Activated naive CD8-positive, alpha-beta T cell treated with anti-CD3 and anti-CD28 coated beads, Interleukin-2, amount 10 ng/mL, durations not matched to agents 7 days and 5 days (primary cell): ENCODE data around the gene CEP68. TPM values are rescaled to one million over a fixed set of nuclear protein-coding genes. Genes with fewer than 3 reads are reported as not detected.
A peak's percentile ranks its signal among the peaks of the same experiment; 100 is the strongest.
"Not testable (repeated sequence)": the region's sequence is repeated elsewhere in the genome, so short reads cannot be mapped to it uniquely, and the experiment has no call there.

ENCODE experiments used
- ATAC-seq: fragments of 150-1000 bp; cut with Tn5 transposase; one replicate; pipeline ENCODE4 v1.10.0; 2021; ENCODE audit warnings: low read depth, moderate library complexity
- POLR2A ChIA-PET: fragments of 350-600 bp; sonication (Branson Sonifier 250); formaldehyde crosslinking; loops from one replicate; lab custom pipeline; 2021; ENCODE audit warnings: antibody characterized with exemption; lab: Charles Lee
- DNase-seq: peaks from one replicate; pipeline ENCODE4 v3.0.0; 2021
- H3K27ac Mint-ChIP-seq: one replicate; pipeline ENCODE4 v1.8.0; 2022; ENCODE audit warnings: mild to moderate bottlenecking, mixed read lengths
- H3K27me3 Mint-ChIP-seq: one replicate; pipeline ENCODE4 v1.8.0; 2022; ENCODE audit warnings: mild to moderate bottlenecking, moderate library complexity, mixed read lengths
- H3K36me3 Mint-ChIP-seq: one replicate; pipeline ENCODE4 v1.8.0; 2021; ENCODE audit warnings: mild to moderate bottlenecking, mixed read lengths
- H3K4me1 Mint-ChIP-seq: one replicate; pipeline ENCODE4 v1.8.0; 2021; ENCODE audit warnings: mixed read lengths
- H3K4me3 Mint-ChIP-seq: one replicate; pipeline ENCODE4 v1.8.0; 2022; ENCODE audit warnings: mild to moderate bottlenecking, moderate library complexity, mixed read lengths
- H3K9me3 Mint-ChIP-seq: one replicate; pipeline ENCODE4 v1.8.0; 2021; ENCODE audit warnings: mixed read lengths
- total RNA-seq, 2 experiments: library from RNA; stranded (reverse); gene quantifications; one replicate each; pipeline ENCODE4 v1.2.3, GENCODE V29; 2021

CEP68 gene, protein sequence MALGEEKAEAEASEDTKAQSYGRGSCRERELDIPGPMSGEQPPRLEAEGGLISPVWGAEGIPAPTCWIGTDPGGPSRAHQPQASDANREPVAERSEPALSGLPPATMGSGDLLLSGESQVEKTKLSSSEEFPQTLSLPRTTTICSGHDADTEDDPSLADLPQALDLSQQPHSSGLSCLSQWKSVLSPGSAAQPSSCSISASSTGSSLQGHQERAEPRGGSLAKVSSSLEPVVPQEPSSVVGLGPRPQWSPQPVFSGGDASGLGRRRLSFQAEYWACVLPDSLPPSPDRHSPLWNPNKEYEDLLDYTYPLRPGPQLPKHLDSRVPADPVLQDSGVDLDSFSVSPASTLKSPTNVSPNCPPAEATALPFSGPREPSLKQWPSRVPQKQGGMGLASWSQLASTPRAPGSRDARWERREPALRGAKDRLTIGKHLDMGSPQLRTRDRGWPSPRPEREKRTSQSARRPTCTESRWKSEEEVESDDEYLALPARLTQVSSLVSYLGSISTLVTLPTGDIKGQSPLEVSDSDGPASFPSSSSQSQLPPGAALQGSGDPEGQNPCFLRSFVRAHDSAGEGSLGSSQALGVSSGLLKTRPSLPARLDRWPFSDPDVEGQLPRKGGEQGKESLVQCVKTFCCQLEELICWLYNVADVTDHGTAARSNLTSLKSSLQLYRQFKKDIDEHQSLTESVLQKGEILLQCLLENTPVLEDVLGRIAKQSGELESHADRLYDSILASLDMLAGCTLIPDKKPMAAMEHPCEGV
- total RNA-seq: 10 to 100 TPM; 20.9 to 22.8 TPM

GRCh38 chr2:65056215-65057053, at the start of gene CEP68:
CEP68 (plus strand) TSS chr2:65056416; CDS start chr2:65069445, 13,029 bp downstream.
- peaks cover 4% of the 10 kb centered on the region for H3K27me3 Mint-ChIP-seq
- DNase-seq: peak; percentile 93
- POLR2A ChIA-PET: interaction anchor here (0.8 to 3.7 kb wide), 7 partner anchors 8 to 171 kb away, joined by 3 to 24 read pairs (median 7); partner anchors contain the start of genes ACTR2 and RAB1A
- H3K4me3 Mint-ChIP-seq: peak within 1 kb of the TSS; percentile 97
- H3K36me3 Mint-ChIP-seq: peaks cover 6% of the 10 kb centered on the region
- peaks cover 54% of the 10 kb centered on the region for H3K4me1 Mint-ChIP-seq
- H3K9me3 Mint-ChIP-seq: peaks cover 2% of the 10 kb centered on the region
- peak within 1 kb of the TSS; percentile 88 for H3K27ac Mint-ChIP-seq
- ATAC-seq: peak; percentile 92

DNA sequence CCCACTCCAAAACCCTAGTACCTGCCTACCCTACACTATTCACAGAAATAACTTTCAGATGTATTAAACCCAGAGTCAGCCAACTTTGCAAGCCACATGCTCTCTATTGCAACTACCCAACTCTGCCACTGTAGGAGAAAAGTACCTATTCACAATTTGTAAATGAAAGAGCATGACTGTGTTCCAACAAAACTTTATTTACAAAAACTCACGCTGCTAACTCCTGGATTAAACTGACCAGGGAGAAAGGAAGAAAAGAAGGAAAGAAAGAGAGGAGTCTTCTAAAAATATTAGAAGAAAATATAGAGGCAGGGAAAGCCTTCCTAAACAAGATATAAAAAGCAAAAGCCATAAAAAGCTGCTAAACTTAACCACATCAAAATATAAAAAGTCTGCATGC, 42.4 kb upstream of the CEP68 start:
- peaks cover 11% of the 10 kb centered on the region for H3K4me1 Mint-ChIP-seq
- H3K9me3 Mint-ChIP-seq: no peaks in the 10 kb centered on the region
- no peak for ATAC-seq
- no peaks in the 10 kb centered on the region for H3K27me3 Mint-ChIP-seq
- H3K4me3 Mint-ChIP-seq: no peak overlapping the region
- POLR2A ChIA-PET: no interaction called here
- peaks cover 35% of the 10 kb centered on the region for H3K36me3 Mint-ChIP-seq
- H3K27ac Mint-ChIP-seq: no peak overlapping the region
- DNase-seq: no peak

DNA sequence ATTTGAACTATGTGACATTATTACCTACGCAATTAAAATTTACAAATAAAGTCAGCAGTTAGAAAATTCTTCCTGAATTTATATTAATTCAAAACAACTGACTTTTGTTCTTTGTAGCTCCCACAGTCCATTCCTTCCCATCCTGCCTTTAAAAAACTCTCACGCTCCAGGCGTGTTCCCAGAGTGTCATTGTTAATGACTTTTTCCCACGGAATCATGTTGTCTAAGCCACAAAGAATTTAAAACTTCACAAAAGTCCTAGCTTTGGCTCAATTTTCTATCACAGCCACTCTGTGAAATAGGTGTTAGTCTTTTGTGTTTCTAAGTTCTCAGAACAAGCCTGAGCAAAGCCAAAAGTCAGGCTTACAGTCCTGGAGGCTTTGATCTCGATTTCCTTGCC, 40.5 kb upstream of the CEP68 start:
- DNase-seq (no peak), ATAC-seq (no peak)
- Mint-ChIP-seq H3K4me1 (peaks cover 11% of the 10 kb centered on the region), H3K36me3 (peaks cover 36% of the 10 kb centered on the region), H3K9me3 (no peaks in the 10 kb centered on the region), H3K27ac (no peak overlapping the region), H3K27me3 (no peaks in the 10 kb centered on the region), H3K4me3 (no peak overlapping the region)
- POLR2A ChIA-PET: no interaction called here

- POLR2A ChIA-PET: no interaction called here
- no peaks in the 10 kb centered on the region for H3K9me3 Mint-ChIP-seq
- no peak overlapping the region for H3K27ac Mint-ChIP-seq
- DNase-seq (no peak), ATAC-seq (no peak)
- no peak overlapping the region for H3K4me3 Mint-ChIP-seq
- peaks cover 35% of the 10 kb centered on the region for H3K36me3 Mint-ChIP-seq
- H3K27me3 Mint-ChIP-seq: no peaks in the 10 kb centered on the region
- peaks cover 11% of the 10 kb centered on the region for H3K4me1 Mint-ChIP-seq
Observed at GRCh38 chr2:65016789-65017188, 39.4 kb upstream of the CEP68 start.

DNA sequence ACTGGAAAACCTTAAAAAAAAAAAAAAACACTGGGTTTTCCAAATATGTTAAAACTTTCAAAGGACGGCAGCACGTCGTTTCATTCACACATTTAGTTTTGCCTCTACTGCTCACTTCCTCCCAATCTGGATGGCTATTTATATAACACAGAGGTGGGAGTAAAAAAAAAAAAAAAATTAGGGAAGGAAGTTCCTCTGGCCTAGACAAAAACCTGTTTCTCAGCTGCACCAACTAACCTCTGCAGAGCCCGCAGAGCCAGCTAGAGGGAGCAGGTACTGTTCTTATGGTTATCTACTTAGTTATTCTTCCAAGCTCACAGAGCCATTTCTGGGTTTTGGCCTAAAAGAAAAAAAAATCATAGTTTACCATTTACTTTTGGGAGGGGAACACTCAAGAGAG, 38.9 kb upstream of the CEP68 start:
- H3K27ac Mint-ChIP-seq: no peak overlapping the region
- H3K27me3 Mint-ChIP-seq: no peaks in the 10 kb centered on the region
- peaks cover 33% of the 10 kb centered on the region for H3K36me3 Mint-ChIP-seq
- H3K4me3 Mint-ChIP-seq: no peak overlapping the region
- no peak for DNase-seq
- no peak for ATAC-seq
- H3K9me3 Mint-ChIP-seq: no peaks in the 10 kb centered on the region
- H3K4me1 Mint-ChIP-seq: peaks cover 11% of the 10 kb centered on the region
- POLR2A ChIA-PET: no interaction called here

DNA sequence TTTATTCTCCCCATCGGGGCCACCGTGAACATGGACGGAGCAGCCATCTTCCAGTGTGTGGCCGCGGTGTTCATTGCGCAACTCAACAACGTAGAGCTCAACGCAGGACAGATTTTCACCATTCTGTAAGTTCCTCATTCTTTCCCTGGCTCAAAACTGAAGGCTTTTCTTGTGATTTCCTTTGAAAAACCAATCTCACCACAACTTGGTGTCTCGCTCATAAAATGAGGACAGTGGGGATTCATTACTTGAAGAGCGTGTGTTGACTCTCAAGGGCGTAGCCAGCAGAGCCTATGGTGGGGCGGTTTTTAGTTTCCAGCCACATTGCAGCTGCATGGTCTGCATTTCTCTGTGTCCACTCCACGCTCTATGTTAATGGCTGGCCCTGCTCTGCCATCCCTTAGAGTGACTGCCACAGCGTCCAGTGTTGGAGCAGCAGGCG, 38.1 kb upstream of the CEP68 start:
- Mint-ChIP-seq H3K9me3 (no peaks in the 10 kb centered on the region), H3K27ac (no peak overlapping the region), H3K36me3 (peaks cover 31% of the 10 kb centered on the region), H3K4me3 (no peak overlapping the region), H3K4me1 (peaks cover 9% of the 10 kb centered on the region), H3K27me3 (no peaks in the 10 kb centered on the region)
- ATAC-seq (no peak), DNase-seq (no peak)
- POLR2A ChIA-PET: no interaction called here

GRCh38 chr2:65019010-65019409, 37.2 kb upstream of the CEP68 start:
- H3K36me3 Mint-ChIP-seq: peaks cover 28% of the 10 kb centered on the region
- no peak overlapping the region for H3K27ac Mint-ChIP-seq

DNA sequence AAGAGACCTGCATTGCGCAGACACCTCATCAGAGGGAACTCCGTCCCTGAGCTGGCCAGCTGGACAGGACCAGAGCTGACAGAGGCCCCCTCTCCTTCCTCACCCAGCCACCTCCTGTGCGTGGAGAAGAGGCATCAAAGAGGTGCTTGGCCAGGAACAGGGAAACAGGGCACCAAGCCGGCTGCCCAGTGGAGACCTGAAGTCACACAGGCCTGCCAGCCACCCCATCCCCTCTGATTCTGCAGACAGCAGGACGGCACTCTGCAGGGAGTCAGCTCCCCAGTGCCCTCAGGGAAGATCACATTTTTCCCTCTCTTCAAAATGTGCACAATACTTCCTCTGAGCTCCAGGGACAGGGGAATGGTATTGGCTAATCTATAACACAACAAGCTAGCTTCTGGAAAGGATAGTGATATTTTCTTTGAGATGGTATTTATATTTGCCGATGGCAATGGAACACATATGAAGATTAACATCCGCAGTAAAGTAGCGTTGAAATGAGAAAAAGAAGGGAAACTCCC, 36.5 kb upstream of the CEP68 start:
- Mint-ChIP-seq H3K4me1 (peaks cover 8% of the 10 kb centered on the region), H3K36me3 (peaks cover 26% of the 10 kb centered on the region), H3K27me3 (no peaks in the 10 kb centered on the region), H3K27ac (no peak overlapping the region), H3K9me3 (no peaks in the 10 kb centered on the region), H3K4me3 (no peak overlapping the region)
- POLR2A ChIA-PET: no interaction called here
- ATAC-seq (no peak), DNase-seq (no peak)

More at GRCh38 chr2:65019010-65019409, 37.2 kb upstream of the CEP68 start:
- no peaks in the 10 kb centered on the region for H3K27me3 Mint-ChIP-seq
- H3K9me3 Mint-ChIP-seq: no peaks in the 10 kb centered on the region
- H3K4me1 Mint-ChIP-seq: peaks cover 8% of the 10 kb centered on the region
- ATAC-seq (no peak), DNase-seq (no peak)
- H3K4me3 Mint-ChIP-seq: no peak overlapping the region
- POLR2A ChIA-PET: no interaction called here

DNA sequence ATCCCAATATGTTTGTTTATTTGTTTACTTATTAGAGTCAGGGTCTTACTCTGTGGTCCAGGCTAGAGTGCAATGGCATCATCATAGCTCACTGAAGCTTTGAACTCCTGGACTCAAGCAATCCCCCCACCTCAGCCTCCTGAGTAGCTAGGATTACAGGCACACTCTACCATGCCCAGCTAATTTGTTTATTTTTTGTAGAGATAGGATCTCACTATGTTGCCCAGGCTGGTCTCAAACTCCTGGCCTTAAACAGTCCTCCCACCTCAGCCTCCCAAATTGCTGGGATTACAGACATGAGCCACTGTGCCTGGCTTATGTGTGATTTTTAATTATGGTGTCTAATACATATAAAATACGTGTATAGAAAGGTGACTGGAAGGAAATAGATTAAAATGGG, 36.0 kb upstream of the CEP68 start:
- POLR2A ChIA-PET, DNase-seq, H3K27me3 Mint-ChIP-seq, H3K27ac Mint-ChIP-seq, H3K4me1 Mint-ChIP-seq, ATAC-seq, H3K9me3 Mint-ChIP-seq, H3K4me3 Mint-ChIP-seq: not testable (repeated sequence)
- peaks cover 22% of the 10 kb centered on the region for H3K36me3 Mint-ChIP-seq

GRCh38 chr2:65020943-65021528, 35.2 kb upstream of the CEP68 start:
- no peak for DNase-seq
- H3K27me3 Mint-ChIP-seq: no peaks in the 10 kb centered on the region
- H3K4me3 Mint-ChIP-seq: no peak overlapping the region
- POLR2A ChIA-PET: no interaction called here
- ATAC-seq: no peak
- no peaks in the 10 kb centered on the region for H3K9me3 Mint-ChIP-seq
- H3K36me3 Mint-ChIP-seq: peaks cover 26% of the 10 kb centered on the region
- H3K4me1 Mint-ChIP-seq: peaks cover 12% of the 10 kb centered on the region
- no peak overlapping the region for H3K27ac Mint-ChIP-seq

DNA sequence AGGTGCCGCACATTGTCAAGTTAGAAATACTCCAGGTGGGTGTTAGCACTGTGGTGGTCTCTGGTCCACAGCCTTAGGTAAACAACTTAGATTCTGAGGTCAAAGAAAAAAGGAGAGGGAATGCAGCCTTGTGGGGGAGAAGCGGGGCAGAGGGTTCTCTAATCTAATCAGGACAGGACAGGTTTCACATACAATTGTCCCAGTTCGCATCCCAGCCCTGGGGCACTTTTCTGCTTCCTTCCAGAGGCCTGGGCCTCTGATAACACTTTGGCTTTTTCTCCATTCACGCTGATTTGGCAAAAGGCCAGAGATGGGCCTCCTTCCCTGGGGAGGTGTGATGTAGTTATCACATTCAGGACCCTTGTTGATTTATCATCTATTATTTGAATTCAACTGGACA, 34.5 kb upstream of the CEP68 start:
- H3K27ac Mint-ChIP-seq: no peak overlapping the region
- no peaks in the 10 kb centered on the region for H3K9me3 Mint-ChIP-seq
- peaks cover 22% of the 10 kb centered on the region for H3K36me3 Mint-ChIP-seq
- POLR2A ChIA-PET: no interaction called here
- ATAC-seq (no peak), DNase-seq (no peak)
- no peaks in the 10 kb centered on the region for H3K27me3 Mint-ChIP-seq
- H3K4me3 Mint-ChIP-seq: no peak overlapping the region
- H3K4me1 Mint-ChIP-seq: peaks cover 12% of the 10 kb centered on the region

DNA sequence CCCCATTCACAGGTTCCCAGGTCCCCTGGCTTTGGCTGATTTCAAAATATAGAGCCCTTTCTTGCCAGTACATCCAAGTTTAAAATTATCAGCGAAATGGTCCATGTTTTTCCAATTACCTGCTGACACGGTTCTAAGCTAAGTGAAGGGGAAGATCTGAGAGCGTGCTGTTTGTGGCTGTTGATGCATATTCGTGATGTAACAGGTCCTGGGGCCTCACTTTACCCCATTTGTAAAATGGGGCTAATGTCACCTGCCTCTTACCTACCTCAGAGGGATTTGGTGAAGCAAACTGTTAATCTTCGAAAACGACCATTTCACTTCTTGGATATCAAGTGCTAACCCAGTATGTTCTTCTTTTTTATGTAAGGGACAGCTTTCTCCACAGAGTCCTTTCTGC, 34.0 kb upstream of the CEP68 start:
- DNase-seq (no peak), ATAC-seq (no peak)
- no peaks in the 10 kb centered on the region for H3K9me3 Mint-ChIP-seq
- H3K27me3 Mint-ChIP-seq: no peaks in the 10 kb centered on the region
- no peak overlapping the region for H3K27ac Mint-ChIP-seq
- POLR2A ChIA-PET: no interaction called here
- peaks cover 19% of the 10 kb centered on the region for H3K36me3 Mint-ChIP-seq
- peaks cover 12% of the 10 kb centered on the region for H3K4me1 Mint-ChIP-seq
- no peak overlapping the region for H3K4me3 Mint-ChIP-seq
